Anterior cingulate cortex (tissue), 58 donors: Measurements from ENCODE around the gene FAM107A.
"Not testable (repeated sequence)": the region's sequence is repeated elsewhere in the genome, so short reads cannot be mapped to it uniquely, and the experiment has no call there.

Source experiments
- DNase-seq, 58 donors: peaks; one replicate each; lab custom pipeline; 2025; lab: John Stamatoyannopoulos, UW

Gene FAM107A

GRCh38 chr3:58540176-58540858 is 36.9 kb downstream of the FAM107A start:
- no peak for DNase-seq

- no peak for DNase-seq
Measured at GRCh38 chr3:58539626-58540025, 37.6 kb downstream of the FAM107A start.

- DNase-seq, result no peak
Measured at GRCh38 chr3:58537412-58538301, 39.5 kb downstream of the FAM107A start.

GRCh38 chr3:58536501-58537411 is 40.4 kb downstream of the FAM107A start, which contains the start of gene ACOX2:
Gene ACOX2, minus strand, starts transcription at chr3:58537190. Its CDS starts 2,084 bp downstream, at chr3:58535106.
- peak in 7 of 58 donors; percentile 10 to 34 (median 15) for DNase-seq

GRCh38 chr3:58535531-58536500 is 41.4 kb downstream of the FAM107A start:
- no peak for DNase-seq

- no peak for DNase-seq
Measured at GRCh38 chr3:58534592-58535494, 42.3 kb downstream of the FAM107A start.

GRCh38 chr3:58532794-58533220 is 44.4 kb downstream of the FAM107A start:
- DNase-seq, result peak in 54 of 58 donors; percentile 9 to 76 (median 51)

- no peak for DNase-seq
Measured at GRCh38 chr3:58531956-58532355, 45.2 kb downstream of the FAM107A start.

GRCh38 chr3:58531555-58531954 is 45.6 kb downstream of the FAM107A start:
- DNase-seq, result no peak

GRCh38 chr3:58530354-58530865 is 46.8 kb downstream of the FAM107A start:
- DNase-seq, result no peak

GRCh38 chr3:58529516-58530353 is 47.5 kb downstream of the FAM107A start:
- DNase-seq, result no peak

GRCh38 chr3:58528629-58529028 is 48.6 kb downstream of the FAM107A start:
- peak in 5 of 58 donors; percentile 1 to 11 (median 10) for DNase-seq

- DNase-seq, result not testable (repeated sequence)
Measured at GRCh38 chr3:58527440-58527839, 49.8 kb downstream of the FAM107A start.

- no peak for DNase-seq
Measured at GRCh38 chr3:58526515-58526957, 50.7 kb downstream of the FAM107A start.

- DNase-seq, result no peak
Measured at GRCh38 chr3:58524326-58524888, 52.8 kb downstream of the FAM107A start.

GRCh38 chr3:58522759-58523425 is 54.3 kb downstream of the FAM107A start:
- DNase-seq, result no peak
